GM19438 (cell line): Measurements from ENCODE around the gene PAQR8.
"Not testable (repeated sequence)": the region's sequence is repeated elsewhere in the genome, so short reads cannot be mapped to it uniquely, and the experiment has no call there.

Source experiments
- ATAC-seq: cut with Tn5 transposase; IDR thresholded peaks from one replicate; pipeline ENCODE4 v1.9.1; 2021; ENCODE audit warnings: low read depth; ENCODE audit not compliant: unreplicated experiment

Gene PAQR8

GRCh38 chr6:52405243-52405642 lies 43.3 kb downstream of the PAQR8 start:
- ATAC-seq, result no peak

DNA sequence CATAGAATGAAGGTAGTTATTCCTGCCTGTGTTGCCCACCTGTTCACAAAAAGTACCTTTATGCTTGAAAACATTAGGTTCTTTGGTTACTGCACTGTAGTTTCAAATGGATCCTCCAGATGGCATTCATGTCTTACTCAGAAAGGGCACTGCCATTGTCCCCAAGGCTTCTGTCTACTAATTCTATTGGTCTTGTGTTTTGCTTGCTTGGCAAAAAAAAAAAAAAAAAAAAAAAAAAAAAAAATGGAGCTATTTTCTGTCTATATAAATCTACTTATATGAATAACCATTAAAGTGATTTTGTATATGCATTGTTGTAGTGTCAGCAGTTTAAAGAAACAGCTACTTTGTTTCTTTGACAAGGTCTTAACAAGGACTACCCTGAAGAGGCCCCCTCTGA lies 45.5 kb downstream of the PAQR8 start:
- ATAC-seq, result no peak

DNA sequence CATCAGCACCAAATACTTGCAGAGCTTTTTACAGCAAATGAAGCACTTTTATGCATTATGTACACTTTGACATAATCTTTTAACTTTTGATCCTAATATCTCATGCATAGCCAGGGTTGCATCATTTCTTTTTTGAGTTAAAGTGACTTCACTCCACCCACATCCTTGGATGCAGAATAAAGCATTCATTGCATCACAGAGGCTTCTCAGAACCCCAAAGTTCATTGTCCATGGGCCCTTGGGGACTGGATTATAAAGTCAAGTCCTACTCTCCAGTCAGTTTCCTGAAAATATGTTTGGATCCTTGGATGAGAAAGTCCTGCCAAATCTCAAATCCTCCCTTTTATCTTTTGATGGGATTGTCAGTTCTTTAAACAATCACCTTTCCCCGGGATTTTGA lies 47.5 kb downstream of the PAQR8 start:
- no peak for ATAC-seq

DNA sequence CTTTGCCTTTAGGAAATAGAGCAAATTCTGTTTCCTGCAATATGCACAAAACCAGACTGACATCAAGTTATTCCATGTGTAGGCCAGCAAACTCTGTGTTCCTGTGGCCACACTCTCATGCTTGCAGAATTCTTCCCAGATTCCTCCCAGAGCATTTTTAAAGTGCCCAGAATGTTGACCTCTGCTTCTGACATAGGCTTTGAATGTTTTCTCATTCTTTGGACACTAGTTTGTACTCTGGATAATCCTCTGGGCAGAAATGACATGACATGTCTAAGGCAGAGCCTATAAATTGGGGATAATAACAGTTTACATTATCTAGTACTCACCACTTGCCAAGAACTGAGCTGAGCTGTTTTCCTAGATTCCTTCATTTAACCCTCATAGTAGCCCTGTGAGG lies 49.0 kb downstream of the PAQR8 start:
- ATAC-seq, result no peak

DNA sequence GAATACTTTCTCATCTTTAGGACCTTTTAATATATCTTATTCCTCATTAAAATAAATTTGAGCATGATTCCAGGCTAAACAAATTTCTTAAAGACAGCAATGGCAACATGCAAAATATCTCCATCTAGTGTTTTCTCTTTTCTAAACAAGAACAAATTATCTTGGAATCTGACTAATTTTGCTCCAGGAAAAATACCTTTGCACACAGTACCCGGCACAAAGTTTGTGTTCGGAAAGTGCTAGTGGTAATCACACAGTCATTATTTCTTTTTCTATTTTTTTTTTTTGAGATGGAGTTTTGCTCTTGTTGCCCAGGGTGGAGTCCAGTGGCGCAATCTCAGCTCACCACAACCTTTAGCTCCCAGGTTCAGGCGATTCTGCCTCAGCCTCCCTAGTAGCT lies 50.0 kb downstream of the PAQR8 start:
- ATAC-seq, result no peak

GRCh38 chr6:52415333-52415732 lies 53.4 kb downstream of the PAQR8 start:
- no peak for ATAC-seq

DNA sequence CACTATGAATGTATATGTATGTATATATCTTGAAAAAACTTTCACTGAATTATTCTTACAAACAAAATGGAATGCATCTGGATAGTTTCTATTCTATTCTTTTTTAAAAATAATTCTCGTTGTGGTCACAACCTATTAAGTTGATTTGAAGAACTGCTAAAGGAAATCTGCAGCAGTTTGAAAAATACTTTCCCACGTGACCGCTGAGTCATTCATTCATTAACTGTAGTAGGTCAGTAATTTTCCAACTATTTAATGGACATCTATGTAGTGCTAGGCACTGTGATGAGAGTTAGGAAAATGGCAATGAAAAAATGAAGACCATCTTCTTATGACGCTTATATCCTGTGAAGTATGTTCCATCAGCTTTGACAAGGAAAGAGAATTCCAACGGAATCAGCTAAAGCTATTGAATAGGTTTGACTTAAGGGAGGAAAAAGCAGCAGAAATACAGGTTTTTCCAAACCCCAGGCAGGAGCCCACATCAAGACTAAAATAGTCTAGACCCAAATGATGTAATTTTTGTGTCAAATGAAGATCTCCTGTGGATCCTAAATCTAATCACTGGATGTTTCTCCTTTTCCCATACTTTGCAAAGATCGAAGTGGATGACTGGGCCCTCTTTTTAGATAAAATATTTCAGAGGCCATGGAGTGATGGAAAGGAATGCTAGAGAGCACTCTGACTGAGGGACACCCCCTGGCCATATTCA lies 54.1 kb downstream of the PAQR8 start:
- ATAC-seq, result no peak

DNA sequence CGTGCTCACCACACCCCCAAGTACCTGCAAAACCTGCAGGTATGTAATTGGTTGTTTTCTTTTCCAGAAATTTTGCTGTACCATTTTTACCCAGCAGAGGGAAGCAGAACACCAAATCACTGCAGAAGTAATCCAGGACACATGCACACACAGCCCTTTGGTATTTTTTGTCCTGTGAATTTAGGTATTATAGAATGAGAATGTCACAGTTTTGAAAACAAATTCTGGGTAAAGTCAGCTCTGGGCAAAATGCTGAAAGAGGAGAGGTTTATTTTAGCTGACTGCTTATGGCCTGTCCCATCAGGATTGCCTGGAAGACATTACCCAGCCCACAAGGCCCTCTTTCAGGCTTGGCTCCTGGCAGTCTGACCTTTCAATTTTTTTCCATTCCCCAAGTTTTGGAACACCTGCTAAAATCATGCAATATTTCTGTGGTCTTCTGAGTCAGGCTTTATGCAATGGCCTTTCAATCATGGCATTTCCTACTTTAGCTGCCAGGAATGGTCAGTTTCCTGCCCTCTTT lies 54.7 kb downstream of the PAQR8 start:
- ATAC-seq, result no peak

- ATAC-seq, result no peak
Measured at GRCh38 chr6:52417675-52418111, 55.7 kb downstream of the PAQR8 start.

DNA sequence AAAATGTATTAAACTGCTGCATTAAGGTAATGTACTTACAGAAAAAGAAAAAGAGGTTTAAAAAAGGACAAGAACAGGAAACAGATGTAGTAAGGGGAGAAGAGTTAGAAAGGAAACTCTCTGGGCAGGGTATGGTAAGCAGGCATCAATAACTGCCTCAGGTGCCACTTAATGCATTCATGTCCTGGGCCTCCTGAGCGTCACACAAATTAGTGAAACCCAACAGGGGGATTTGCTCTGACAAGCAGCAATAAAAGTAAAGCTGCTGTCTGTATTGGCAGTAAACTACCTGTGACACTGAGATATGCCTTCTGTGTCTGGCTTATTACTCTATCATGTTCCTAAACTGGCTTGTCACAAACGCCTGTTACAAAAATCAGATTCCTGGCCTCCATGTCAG lies 56.7 kb downstream of the PAQR8 start:
- ATAC-seq, result no peak

DNA sequence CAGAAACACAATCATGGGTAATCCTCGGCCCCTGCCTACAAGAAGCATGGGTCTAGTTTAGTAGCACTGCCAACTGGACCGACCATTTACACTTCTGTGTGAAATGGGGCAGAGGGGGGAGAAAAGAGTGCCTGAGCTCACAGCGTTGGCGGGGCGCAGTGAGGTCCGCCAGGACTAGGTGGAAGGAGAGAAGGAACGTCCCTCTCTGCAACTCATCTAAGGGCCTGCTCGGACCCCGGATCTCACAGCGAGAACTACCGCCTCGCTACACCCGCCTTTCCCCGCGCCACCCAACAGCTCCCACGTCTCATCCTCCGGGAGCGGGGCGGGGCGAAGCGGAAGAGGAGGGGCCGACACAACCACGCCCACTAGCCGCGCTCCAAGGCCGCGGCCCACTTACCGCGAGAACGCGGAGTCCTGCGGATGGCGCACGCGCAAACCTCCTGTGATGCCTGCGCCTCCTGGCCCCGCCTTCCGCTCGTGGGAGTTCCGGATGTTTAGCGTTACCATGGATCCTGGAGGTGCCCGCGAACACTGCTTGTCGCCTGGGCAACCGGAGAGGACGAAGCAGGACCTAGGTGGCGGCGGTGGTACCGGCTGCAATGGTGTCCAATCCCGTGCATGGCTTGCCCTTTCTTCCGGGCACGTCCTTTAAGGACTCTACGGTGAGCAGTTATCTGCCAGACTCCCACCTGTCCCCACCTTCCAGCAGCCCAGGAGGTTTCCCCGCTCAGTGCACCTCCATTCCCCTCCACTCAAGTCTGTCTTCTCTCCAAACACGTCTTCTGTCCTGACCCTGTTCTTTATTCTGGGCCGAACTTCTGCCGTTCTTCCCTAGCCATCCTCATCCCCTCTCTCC lies 58.1 kb downstream of the PAQR8 start, which contains the start of gene EFHC1:
EFHC1 (plus strand) TSS at position 534 of the 859 bp plus-strand sequence; CDS start at position 603, 69 bp downstream.
- peak; percentile 90 for ATAC-seq

GRCh38 chr6:52420668-52421358 lies 58.9 kb downstream of the PAQR8 start:
- ATAC-seq, result no peak

DNA sequence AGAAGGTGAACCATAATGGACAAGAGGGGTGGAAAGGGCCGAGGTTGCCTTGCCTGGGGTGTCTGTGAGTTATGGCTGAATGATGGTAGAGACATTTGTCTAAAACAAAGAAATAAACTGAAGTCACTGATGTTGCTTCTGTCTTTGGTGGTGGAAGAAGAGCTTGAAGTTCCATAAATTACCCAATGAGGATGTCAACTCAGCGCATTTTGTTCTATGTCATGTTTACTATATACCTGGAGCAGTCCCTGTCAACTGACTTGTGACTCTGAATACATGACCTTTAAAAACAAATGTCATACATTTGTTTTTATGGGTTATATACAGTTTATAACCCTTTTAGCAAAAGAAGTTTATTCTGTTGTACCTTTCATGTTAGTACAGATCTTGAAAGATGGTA lies 60.2 kb downstream of the PAQR8 start:
- ATAC-seq, result no peak

- no peak for ATAC-seq
Measured at GRCh38 chr6:52423448-52423847, 61.5 kb downstream of the PAQR8 start.

GRCh38 chr6:52423971-52424381 lies 62.0 kb downstream of the PAQR8 start:
- ATAC-seq, result no peak

DNA sequence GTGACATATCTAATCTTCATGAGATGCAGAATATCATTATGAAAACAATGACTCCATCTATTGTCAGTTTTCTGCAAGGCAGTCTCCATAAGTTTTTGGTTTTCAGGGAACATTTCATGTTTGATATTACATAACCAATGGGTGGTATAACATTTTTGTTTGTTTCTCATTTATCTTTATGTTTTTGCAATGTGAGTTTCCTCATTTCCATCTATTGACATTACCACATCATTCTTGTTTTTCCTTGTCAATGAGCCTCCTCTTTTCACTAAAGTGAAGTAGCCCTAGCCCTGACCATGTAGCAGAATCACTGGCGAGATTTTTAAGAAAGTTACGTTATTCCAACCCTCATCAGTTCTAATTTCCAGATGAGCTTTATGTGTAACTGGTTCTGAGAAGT lies 62.6 kb downstream of the PAQR8 start:
- ATAC-seq, result no peak

DNA sequence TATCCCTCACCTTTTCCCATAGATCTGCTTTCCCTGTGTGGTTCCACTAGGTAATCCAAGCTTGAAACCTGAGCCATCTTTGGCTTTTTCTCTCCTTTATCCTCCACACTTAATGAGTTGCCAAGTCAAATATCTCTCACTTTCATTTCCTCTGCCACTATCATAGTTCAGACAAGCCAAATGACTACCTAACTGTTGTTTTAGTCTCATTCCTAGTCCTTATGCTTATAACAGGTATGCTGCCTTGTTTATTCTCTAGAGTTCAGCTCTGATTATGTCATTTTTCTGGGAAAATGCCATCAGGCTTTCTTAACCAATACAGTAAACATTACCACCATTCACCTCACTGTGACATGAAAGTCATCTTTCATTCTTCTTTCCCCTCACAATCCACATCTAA lies 64.7 kb downstream of the PAQR8 start:
- ATAC-seq, result no peak

GRCh38 chr6:52433294-52433693 lies 71.3 kb downstream of the PAQR8 start:
- not testable (repeated sequence) for ATAC-seq

- no peak for ATAC-seq
Measured at GRCh38 chr6:52435345-52435744, 73.4 kb downstream of the PAQR8 start.

GRCh38 chr6:52438926-52439325 lies 77.0 kb downstream of the PAQR8 start:
- ATAC-seq, result no peak

DNA sequence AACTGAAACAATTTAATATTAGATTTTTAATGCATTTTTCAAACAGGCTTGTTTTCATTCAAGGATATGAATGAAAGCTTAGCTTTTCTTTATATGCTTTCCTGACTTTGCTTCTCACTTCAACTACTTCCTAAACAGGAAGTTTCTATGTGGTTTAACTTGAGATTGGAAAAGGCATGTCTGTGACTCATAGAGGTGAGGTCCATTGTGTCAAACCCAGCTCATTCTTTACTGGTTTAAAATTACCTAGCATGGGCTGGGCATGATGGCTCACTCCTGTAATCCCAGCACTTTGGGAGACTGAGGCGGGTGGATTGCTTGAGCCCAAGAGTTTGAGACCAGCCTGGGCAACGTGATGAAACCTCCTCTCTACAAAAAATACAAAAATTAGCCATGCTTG lies 92.6 kb downstream of the PAQR8 start:
- no peak for ATAC-seq
